ENCODE measurements around the gene CALN1. TPM values are rescaled to one million over a fixed set of nuclear protein-coding genes. Genes with fewer than 3 reads are reported as not detected.
A peak's percentile ranks its signal among the peaks of the same experiment; 100 is the strongest.

CALN1 gene
- polyA plus RNA-seq, 1 donor from 2014 or later: 7.8 TPM

DNA sequence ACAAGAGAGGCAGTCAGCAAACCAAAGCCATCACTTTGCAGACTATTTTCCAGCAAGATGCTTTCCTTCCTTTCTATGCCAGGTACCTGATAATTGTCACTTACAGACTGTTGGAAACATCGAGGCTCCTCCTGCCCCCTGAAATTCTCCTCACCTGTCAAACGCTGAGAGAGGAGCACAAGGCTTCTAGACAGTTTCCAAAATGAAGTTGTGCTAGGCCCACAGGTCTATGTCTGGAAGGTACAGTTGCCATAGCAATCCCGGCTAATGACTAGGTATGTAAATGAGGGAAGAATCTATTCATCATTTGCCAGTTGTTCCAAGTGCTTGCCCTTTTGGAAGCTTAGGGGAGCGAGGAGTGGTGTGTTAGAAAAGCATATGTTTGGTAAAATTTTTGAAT is 334.4 kb downstream of the CALN1 start:
- H3K79me2 ChIP-seq (replicated peaks; ENCODE audit: insufficient read depth, low read length): no peaks in the 10 kb centered on the region
- no peak overlapping the region for H3K4me3 ChIP-seq (ENCODE audit: low read length)
- no peak overlapping the region for H3K27ac ChIP-seq (ENCODE audit: low read length)
- H3F3A ChIP-seq (ENCODE audit: insufficient read depth, low read length, poor library complexity, severe bottlenecking): no peaks in the 10 kb centered on the region
- H3K9me2 ChIP-seq (ENCODE audit: insufficient read depth, low read length): no peaks in the 10 kb centered on the region
- TF ChIP-seq MXI1 (conservative IDR thresholded peaks at IDR 0.05; ENCODE audit: poor library complexity, severe bottlenecking) (no peak), EZH2 (IDR thresholded peaks at IDR 0.05; ENCODE audit: borderline replicate concordance, insufficient read depth, low read length, poor library complexity, severe bottlenecking) (no peak), RAD21 (conservative IDR thresholded peaks at IDR 0.05) (no peak), SMC3 (conservative IDR thresholded peaks at IDR 0.05; ENCODE audit: poor library complexity) (no peak), EP300 (conservative IDR thresholded peaks at IDR 0.05; ENCODE audit: poor library complexity, severe bottlenecking) (no peak), TAF1 (IDR thresholded peaks at IDR 0.05; ENCODE audit: low read depth) (no peak), REST (IDR thresholded peaks at IDR 0.05; ENCODE audit: borderline replicate concordance) (no peak), POLR2AphosphoS5 (IDR thresholded peaks at IDR 0.05) (no peak)
- TF ChIP-seq, protein P1, sequence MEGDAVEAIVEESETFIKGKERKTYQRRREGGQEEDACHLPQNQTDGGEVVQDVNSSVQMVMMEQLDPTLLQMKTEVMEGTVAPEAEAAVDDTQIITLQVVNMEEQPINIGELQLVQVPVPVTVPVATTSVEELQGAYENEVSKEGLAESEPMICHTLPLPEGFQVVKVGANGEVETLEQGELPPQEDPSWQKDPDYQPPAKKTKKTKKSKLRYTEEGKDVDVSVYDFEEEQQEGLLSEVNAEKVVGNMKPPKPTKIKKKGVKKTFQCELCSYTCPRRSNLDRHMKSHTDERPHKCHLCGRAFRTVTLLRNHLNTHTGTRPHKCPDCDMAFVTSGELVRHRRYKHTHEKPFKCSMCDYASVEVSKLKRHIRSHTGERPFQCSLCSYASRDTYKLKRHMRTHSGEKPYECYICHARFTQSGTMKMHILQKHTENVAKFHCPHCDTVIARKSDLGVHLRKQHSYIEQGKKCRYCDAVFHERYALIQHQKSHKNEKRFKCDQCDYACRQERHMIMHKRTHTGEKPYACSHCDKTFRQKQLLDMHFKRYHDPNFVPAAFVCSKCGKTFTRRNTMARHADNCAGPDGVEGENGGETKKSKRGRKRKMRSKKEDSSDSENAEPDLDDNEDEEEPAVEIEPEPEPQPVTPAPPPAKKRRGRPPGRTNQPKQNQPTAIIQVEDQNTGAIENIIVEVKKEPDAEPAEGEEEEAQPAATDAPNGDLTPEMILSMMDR (IDR thresholded peaks at IDR 0.05; ENCODE audit: poor library complexity, severe bottlenecking): no peak
- H3K4me2 ChIP-seq (ENCODE audit: low read length): no peak overlapping the region
- H2AFZ ChIP-seq (ENCODE audit: low read depth, low read length): no peak overlapping the region
- H4K20me1 ChIP-seq (ENCODE audit: insufficient read depth): no peaks in the 10 kb centered on the region
- no peaks in the 10 kb centered on the region for H3K36me3 ChIP-seq (ENCODE audit: insufficient read depth, low read length)
- no peaks in the 10 kb centered on the region for H3K9me3 ChIP-seq (ENCODE audit: low read length)
- H3K9ac ChIP-seq (ENCODE audit: low read length): no peak overlapping the region
- no peaks in the 10 kb centered on the region for H3K27me3 ChIP-seq (ENCODE audit: insufficient read depth, low read depth, low read length)

DNA sequence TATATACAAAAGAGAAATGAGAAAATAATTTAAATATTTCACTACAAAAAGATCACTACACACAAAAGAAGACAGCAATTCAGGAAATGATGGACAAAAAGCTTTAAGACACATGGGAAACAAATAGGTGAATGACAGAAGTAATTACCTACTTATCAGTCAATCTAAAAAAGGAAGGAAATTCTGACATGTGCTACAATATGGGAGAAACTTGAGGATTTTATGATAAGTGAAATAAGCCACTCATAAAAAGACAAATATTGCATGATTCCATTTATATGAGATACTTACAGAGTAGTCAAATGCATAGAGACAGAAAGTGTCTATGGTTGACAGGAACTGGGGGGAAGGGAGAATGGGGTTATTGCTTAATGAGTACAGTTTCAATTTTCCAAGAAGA is 339.2 kb downstream of the CALN1 start:
- Histone ChIP-seq H2AFZ (ENCODE audit: low read depth, low read length) (no peak overlapping the region), H3K9me3 (ENCODE audit: low read length) (peaks cover 6% of the 10 kb centered on the region), H3K9ac (ENCODE audit: low read length) (no peak overlapping the region), H3K4me2 (ENCODE audit: low read length) (no peak overlapping the region), H4K20me1 (ENCODE audit: insufficient read depth) (no peaks in the 10 kb centered on the region), H3K9me2 (ENCODE audit: insufficient read depth, low read length) (no peaks in the 10 kb centered on the region), H3F3A (ENCODE audit: insufficient read depth, low read length, poor library complexity, severe bottlenecking) (no peaks in the 10 kb centered on the region), H3K4me3 (ENCODE audit: low read length) (no peak overlapping the region), H3K27ac (ENCODE audit: low read length) (no peak overlapping the region), H3K79me2 (replicated peaks; ENCODE audit: insufficient read depth, low read length) (no peaks in the 10 kb centered on the region), H3K36me3 (ENCODE audit: insufficient read depth, low read length) (no peaks in the 10 kb centered on the region), H3K27me3 (ENCODE audit: insufficient read depth, low read depth, low read length) (no peaks in the 10 kb centered on the region)
- no peak for TF ChIP-seq SMC3 (conservative IDR thresholded peaks at IDR 0.05; ENCODE audit: poor library complexity)
- no peak for TF ChIP-seq EZH2 (IDR thresholded peaks at IDR 0.05; ENCODE audit: borderline replicate concordance, insufficient read depth, low read length, poor library complexity, severe bottlenecking)
- TF ChIP-seq RAD21 (conservative IDR thresholded peaks at IDR 0.05): no peak
- peak; percentile 48 for TF ChIP-seq REST (IDR thresholded peaks at IDR 0.05; ENCODE audit: borderline replicate concordance)
- TF ChIP-seq MXI1 (conservative IDR thresholded peaks at IDR 0.05; ENCODE audit: poor library complexity, severe bottlenecking): no peak
- TF ChIP-seq POLR2AphosphoS5 (IDR thresholded peaks at IDR 0.05): peak; percentile 91
- peak; percentile 99 for TF ChIP-seq EP300 (conservative IDR thresholded peaks at IDR 0.05; ENCODE audit: poor library complexity, severe bottlenecking)
- TF ChIP-seq TAF1 (IDR thresholded peaks at IDR 0.05; ENCODE audit: low read depth): no peak
- TF ChIP-seq, protein P1 (IDR thresholded peaks at IDR 0.05; ENCODE audit: poor library complexity, severe bottlenecking): no peak

Measured in neural cell (in vitro differentiated cells).